NB4 (cell line): ENCODE measurements around the gene LYPD6B.

Source experiments
- POLR2A ChIP-seq: IDR thresholded peaks from 2 replicates; pipeline ENCODE4 v1.6.1; 2011; ENCODE audit warnings: mild to moderate bottlenecking; ENCODE audit not compliant: insufficient read length; ENCODE audit errors: extremely low read depth
- TF ChIP-seq, protein P1 (sequence below): IDR thresholded peaks from one replicate; pipeline ENCODE4 v1.5.1; 2012; ENCODE audit warnings: low read depth, low read length
- TF ChIP-seq, protein P2 (sequence below): IDR thresholded peaks from 2 replicates; pipeline ENCODE4 v1.6.1; 2011; ENCODE audit warnings: low read depth, low read length

DNA sequence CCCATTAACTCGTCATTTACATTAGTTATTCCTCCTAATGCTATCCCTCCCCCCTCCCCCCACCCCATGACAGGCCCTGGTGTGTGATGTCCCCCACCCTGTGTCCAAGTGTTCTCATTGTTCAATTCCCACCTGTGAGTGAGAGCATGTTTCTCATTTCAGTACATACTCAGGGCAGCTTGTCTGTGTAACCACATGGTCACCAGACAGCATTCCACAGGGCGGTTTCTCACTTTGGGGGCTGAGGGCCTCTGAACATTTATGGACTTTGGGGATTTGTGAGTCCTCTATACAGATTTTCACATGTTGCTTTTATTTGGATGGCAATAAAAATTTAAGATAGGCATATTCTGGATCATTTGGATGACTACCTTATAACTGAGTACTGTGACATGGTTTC is 84.0 kb downstream of the LYPD6B start:
- TF ChIP-seq, protein P1, sequence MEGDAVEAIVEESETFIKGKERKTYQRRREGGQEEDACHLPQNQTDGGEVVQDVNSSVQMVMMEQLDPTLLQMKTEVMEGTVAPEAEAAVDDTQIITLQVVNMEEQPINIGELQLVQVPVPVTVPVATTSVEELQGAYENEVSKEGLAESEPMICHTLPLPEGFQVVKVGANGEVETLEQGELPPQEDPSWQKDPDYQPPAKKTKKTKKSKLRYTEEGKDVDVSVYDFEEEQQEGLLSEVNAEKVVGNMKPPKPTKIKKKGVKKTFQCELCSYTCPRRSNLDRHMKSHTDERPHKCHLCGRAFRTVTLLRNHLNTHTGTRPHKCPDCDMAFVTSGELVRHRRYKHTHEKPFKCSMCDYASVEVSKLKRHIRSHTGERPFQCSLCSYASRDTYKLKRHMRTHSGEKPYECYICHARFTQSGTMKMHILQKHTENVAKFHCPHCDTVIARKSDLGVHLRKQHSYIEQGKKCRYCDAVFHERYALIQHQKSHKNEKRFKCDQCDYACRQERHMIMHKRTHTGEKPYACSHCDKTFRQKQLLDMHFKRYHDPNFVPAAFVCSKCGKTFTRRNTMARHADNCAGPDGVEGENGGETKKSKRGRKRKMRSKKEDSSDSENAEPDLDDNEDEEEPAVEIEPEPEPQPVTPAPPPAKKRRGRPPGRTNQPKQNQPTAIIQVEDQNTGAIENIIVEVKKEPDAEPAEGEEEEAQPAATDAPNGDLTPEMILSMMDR: no peak
- TF ChIP-seq POLR2A: no peak
- TF ChIP-seq, protein P2, sequence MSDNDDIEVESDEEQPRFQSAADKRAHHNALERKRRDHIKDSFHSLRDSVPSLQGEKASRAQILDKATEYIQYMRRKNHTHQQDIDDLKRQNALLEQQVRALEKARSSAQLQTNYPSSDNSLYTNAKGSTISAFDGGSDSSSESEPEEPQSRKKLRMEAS: no peak
